ENCODE results near the gene EPHB3.

DNA sequence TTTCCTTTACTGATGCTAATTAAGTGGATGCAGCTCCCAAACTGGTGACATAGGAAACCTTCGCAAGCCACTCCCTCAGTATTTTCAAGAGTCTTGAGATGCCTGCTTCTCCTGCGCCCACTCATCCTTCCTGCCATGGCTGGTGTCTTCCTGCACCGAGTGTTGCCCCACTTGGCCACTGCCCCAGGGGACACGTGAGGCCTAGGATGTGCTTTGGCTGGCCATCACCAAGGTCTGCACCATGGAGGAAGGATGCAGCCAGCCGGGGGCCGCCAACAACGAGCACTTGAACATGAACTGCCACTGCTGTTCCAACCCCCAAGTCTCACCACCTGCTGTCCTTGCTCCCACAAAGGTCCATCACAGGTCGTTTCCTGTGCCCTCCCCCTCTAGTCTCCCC is 34.1 kb downstream of the EPHB3 start:
- TF ChIP-seq, protein P1, sequence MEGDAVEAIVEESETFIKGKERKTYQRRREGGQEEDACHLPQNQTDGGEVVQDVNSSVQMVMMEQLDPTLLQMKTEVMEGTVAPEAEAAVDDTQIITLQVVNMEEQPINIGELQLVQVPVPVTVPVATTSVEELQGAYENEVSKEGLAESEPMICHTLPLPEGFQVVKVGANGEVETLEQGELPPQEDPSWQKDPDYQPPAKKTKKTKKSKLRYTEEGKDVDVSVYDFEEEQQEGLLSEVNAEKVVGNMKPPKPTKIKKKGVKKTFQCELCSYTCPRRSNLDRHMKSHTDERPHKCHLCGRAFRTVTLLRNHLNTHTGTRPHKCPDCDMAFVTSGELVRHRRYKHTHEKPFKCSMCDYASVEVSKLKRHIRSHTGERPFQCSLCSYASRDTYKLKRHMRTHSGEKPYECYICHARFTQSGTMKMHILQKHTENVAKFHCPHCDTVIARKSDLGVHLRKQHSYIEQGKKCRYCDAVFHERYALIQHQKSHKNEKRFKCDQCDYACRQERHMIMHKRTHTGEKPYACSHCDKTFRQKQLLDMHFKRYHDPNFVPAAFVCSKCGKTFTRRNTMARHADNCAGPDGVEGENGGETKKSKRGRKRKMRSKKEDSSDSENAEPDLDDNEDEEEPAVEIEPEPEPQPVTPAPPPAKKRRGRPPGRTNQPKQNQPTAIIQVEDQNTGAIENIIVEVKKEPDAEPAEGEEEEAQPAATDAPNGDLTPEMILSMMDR (IDR thresholded peaks at IDR 0.05) = no peak
- TF ChIP-seq JUN (IDR thresholded peaks at IDR 0.05) (no peak), EP300 (IDR thresholded peaks at IDR 0.05) (no peak), KDM5A (IDR thresholded peaks at IDR 0.05) (no peak), SMC3 (IDR thresholded peaks at IDR 0.05) (no peak), POLR2A (IDR thresholded peaks at IDR 0.05; ENCODE audit: low read length) (no peak), RAD21 (conservative IDR thresholded peaks at IDR 0.05 in 1 of 2, IDR thresholded peaks at IDR 0.05 in 1 of 2) (no peak), ZFP36 (IDR thresholded peaks at IDR 0.05; ENCODE audit: borderline replicate concordance, partially characterized antibody) (no peak), RNF2 (IDR thresholded peaks at IDR 0.05; ENCODE audit: borderline replicate concordance, low read depth) (no peak)
- TF ChIP-seq, protein P2, sequence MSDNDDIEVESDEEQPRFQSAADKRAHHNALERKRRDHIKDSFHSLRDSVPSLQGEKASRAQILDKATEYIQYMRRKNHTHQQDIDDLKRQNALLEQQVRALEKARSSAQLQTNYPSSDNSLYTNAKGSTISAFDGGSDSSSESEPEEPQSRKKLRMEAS (IDR thresholded peaks at IDR 0.05) = no peak
- TF ChIP-seq, protein P3, sequence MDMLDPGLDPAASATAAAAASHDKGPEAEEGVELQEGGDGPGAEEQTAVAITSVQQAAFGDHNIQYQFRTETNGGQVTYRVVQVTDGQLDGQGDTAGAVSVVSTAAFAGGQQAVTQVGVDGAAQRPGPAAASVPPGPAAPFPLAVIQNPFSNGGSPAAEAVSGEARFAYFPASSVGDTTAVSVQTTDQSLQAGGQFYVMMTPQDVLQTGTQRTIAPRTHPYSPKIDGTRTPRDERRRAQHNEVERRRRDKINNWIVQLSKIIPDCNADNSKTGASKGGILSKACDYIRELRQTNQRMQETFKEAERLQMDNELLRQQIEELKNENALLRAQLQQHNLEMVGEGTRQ (IDR thresholded peaks at IDR 0.05) = no peak
- TF ChIP-seq, protein P4, sequence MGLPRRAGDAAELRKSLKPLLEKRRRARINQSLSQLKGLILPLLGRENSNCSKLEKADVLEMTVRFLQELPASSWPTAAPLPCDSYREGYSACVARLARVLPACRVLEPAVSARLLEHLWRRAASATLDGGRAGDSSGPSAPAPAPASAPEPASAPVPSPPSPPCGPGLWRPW (IDR thresholded peaks at IDR 0.05) = no peak
